ENCODE data around the gene GLIPR1L1.

The GLIPR1L1 gene

GRCh38 chr12:75334384-75335030 lies at the start of gene GLIPR1L1:
Gene GLIPR1L1, plus strand, starts transcription at chr12:75334670. Its CDS starts 59 bp downstream, at chr12:75334729.
- TF ChIP-seq CTCF (IDR thresholded peaks at IDR 0.05; ENCODE audit: low read depth, low read length): peak; percentile 75
- peak; percentile 73 for DNase-seq (ENCODE audit: extremely low read depth, low read depth)

- no peak for DNase-seq (ENCODE audit: extremely low read depth, low read depth)
- TF ChIP-seq CTCF (IDR thresholded peaks at IDR 0.05; ENCODE audit: low read depth, low read length): no peak
Measured at GRCh38 chr12:75288860-75289259, 45.6 kb upstream of the GLIPR1L1 start.

GRCh38 chr12:75289753-75290152 lies 44.7 kb upstream of the GLIPR1L1 start:
- DNase-seq (ENCODE audit: extremely low read depth, low read depth): no peak
- TF ChIP-seq CTCF (IDR thresholded peaks at IDR 0.05; ENCODE audit: low read depth, low read length): peak; percentile 28

GRCh38 chr12:75291014-75291413 lies 43.5 kb upstream of the GLIPR1L1 start:
- TF ChIP-seq CTCF (IDR thresholded peaks at IDR 0.05; ENCODE audit: low read depth, low read length): no peak
- DNase-seq (ENCODE audit: extremely low read depth, low read depth): no peak

- no peak for TF ChIP-seq CTCF (IDR thresholded peaks at IDR 0.05; ENCODE audit: low read depth, low read length)
- no peak for DNase-seq (ENCODE audit: extremely low read depth, low read depth)
Measured at GRCh38 chr12:75294336-75294735, 40.1 kb upstream of the GLIPR1L1 start.

- DNase-seq (ENCODE audit: extremely low read depth, low read depth): no peak
- no peak for TF ChIP-seq CTCF (IDR thresholded peaks at IDR 0.05; ENCODE audit: low read depth, low read length)
Measured at GRCh38 chr12:75294797-75295196, 39.7 kb upstream of the GLIPR1L1 start.

GRCh38 chr12:75302225-75302624 lies 32.2 kb upstream of the GLIPR1L1 start:
- no peak for TF ChIP-seq CTCF (IDR thresholded peaks at IDR 0.05; ENCODE audit: low read depth, low read length)
- DNase-seq (ENCODE audit: extremely low read depth, low read depth): no peak
